ENCODE results near the gene DNAJB14.
A peak's percentile ranks its signal among the peaks of the same experiment; 100 is the strongest.

Gene DNAJB14

GRCh38 chr4:99945718-99946355, 581 bp downstream of the DNAJB14 start:
- no peak for DNase-seq (ENCODE audit: low read depth in 2 of 2, low spot score in 1 of 2)

GRCh38 chr4:99943904-99944437, 2.4 kb downstream of the DNAJB14 start:
- no peak for DNase-seq (ENCODE audit: low read depth in 2 of 2, low spot score in 1 of 2)

- DNase-seq (ENCODE audit: low read depth in 2 of 2, low spot score in 1 of 2): no peak
Observed at GRCh38 chr4:99938243-99938753, 8.1 kb downstream of the DNAJB14 start.

GRCh38 chr4:99934891-99935290, 11.5 kb downstream of the DNAJB14 start:
- DNase-seq (ENCODE audit: low read depth in 2 of 2, low spot score in 1 of 2): no peak

- DNase-seq (ENCODE audit: low read depth in 2 of 2, low spot score in 1 of 2): no peak
Observed at GRCh38 chr4:99927566-99927965, 18.9 kb downstream of the DNAJB14 start.

- no peak for DNase-seq (ENCODE audit: low read depth in 2 of 2, low spot score in 1 of 2)
Observed at GRCh38 chr4:99921174-99921573, 25.2 kb downstream of the DNAJB14 start.

GRCh38 chr4:99918656-99919055, 27.8 kb downstream of the DNAJB14 start:
- DNase-seq (ENCODE audit: low read depth in 2 of 2, low spot score in 1 of 2): no peak

- DNase-seq (ENCODE audit: low read depth in 2 of 2, low spot score in 1 of 2): no peak
Observed at GRCh38 chr4:99917575-99917974, 28.8 kb downstream of the DNAJB14 start.

- DNase-seq (ENCODE audit: low read depth in 2 of 2, low spot score in 1 of 2): no peak
Observed at GRCh38 chr4:99915449-99915848, 31.0 kb downstream of the DNAJB14 start.

- no peak for DNase-seq (ENCODE audit: low read depth in 2 of 2, low spot score in 1 of 2)
Observed at GRCh38 chr4:99894998-99895397, 51.4 kb downstream of the DNAJB14 start.

- DNase-seq (ENCODE audit: low read depth in 2 of 2, low spot score in 1 of 2): peak; percentile 71 to 83
Observed at GRCh38 chr4:99894161-99894997, 52.0 kb downstream of the DNAJB14 start, which contains the start of gene LAMTOR3. Gene LAMTOR3 (minus strand): TSS chr4:99894427. CDS start chr4:99893963, 464 bp downstream.

- no peak for DNase-seq (ENCODE audit: low read depth in 2 of 2, low spot score in 1 of 2)
Observed at GRCh38 chr4:99893839-99894160, 52.6 kb downstream of the DNAJB14 start.

GRCh38 chr4:99893029-99893428, 53.4 kb downstream of the DNAJB14 start:
- DNase-seq (ENCODE audit: low read depth in 2 of 2, low spot score in 1 of 2): no peak

GRCh38 chr4:99891351-99891750, 55.1 kb downstream of the DNAJB14 start:
- DNase-seq (ENCODE audit: low read depth in 2 of 2, low spot score in 1 of 2): no peak

- no peak for DNase-seq (ENCODE audit: low read depth in 2 of 2, low spot score in 1 of 2)
Observed at GRCh38 chr4:99887837-99888236, 58.6 kb downstream of the DNAJB14 start.

GRCh38 chr4:99886146-99886545, 60.3 kb downstream of the DNAJB14 start:
- no peak for DNase-seq (ENCODE audit: low read depth in 2 of 2, low spot score in 1 of 2)

- DNase-seq (ENCODE audit: low read depth in 2 of 2, low spot score in 1 of 2): no peak
Observed at GRCh38 chr4:99885687-99886086, 60.7 kb downstream of the DNAJB14 start.

- no peak for DNase-seq (ENCODE audit: low read depth in 2 of 2, low spot score in 1 of 2)
Observed at GRCh38 chr4:99885063-99885664, 61.3 kb downstream of the DNAJB14 start.

- no peak for DNase-seq (ENCODE audit: low read depth in 2 of 2, low spot score in 1 of 2)
Observed at GRCh38 chr4:99879458-99879857, 67.0 kb downstream of the DNAJB14 start.

GRCh38 chr4:99878604-99879003, 67.8 kb downstream of the DNAJB14 start:
- no peak for DNase-seq (ENCODE audit: low read depth in 2 of 2, low spot score in 1 of 2)

GRCh38 chr4:99876946-99877345, 69.5 kb downstream of the DNAJB14 start:
- no peak for DNase-seq (ENCODE audit: low read depth in 2 of 2, low spot score in 1 of 2)

- no peak for DNase-seq (ENCODE audit: low read depth in 2 of 2, low spot score in 1 of 2)
Observed at GRCh38 chr4:99875071-99875470, 71.3 kb downstream of the DNAJB14 start.

Measured in stimulated activated CD8-positive, alpha-beta memory T cell treated with anti-CD3 and anti-CD28 coated beads, Interleukin-4, amount 100 ng/mL, for 1 hour (primary cell).